ENCODE results near the gene UBE2I.

UBE2I gene

DNA sequence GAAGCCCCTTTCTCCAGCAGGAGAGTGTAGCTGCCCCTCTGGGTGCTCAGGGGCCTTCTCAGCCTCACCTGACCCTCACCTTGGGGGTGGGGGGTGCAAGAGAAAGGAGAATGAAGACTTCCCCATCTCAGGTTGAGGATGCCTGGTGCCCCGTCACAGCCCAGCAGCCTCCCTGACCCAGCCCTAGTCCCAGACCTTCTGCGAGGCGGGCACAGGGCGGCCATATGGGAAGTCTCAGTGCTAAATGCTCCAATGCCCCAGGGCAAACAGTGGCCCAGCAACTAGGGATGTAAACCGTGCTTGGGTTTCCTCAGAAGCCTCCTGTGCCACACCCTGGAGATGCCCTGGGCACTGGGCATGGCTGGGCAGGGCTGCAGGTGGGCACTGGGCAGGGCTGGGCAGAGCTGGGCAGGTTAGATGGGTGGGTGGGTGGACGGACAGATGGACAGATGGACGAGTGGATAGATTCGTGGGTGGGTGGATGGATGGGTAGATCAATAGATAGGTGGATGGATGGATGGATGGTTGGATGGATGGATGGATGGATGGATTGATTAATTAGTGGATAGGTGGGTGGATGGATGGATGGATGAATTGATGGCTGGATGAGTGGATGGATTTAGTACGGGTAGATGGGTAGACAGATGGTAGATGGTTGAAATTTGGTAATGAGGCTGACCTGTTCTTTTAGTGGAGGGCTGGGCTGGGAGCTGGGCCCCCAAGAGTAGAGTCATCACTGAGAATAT, 36.8 kb upstream of the UBE2I start:
- Mint-ChIP-seq H3K9me3 (ENCODE audit: low read depth) (no peaks in the 10 kb centered on the region), H3K27me3 (peaks cover 3% of the 10 kb centered on the region), H3K4me1 (ENCODE audit: low read depth) (peaks cover 6% of the 10 kb centered on the region), H3K36me3 (no peaks in the 10 kb centered on the region), H3K4me3 (no peak overlapping the region), H3K27ac (no peak overlapping the region)

DNA sequence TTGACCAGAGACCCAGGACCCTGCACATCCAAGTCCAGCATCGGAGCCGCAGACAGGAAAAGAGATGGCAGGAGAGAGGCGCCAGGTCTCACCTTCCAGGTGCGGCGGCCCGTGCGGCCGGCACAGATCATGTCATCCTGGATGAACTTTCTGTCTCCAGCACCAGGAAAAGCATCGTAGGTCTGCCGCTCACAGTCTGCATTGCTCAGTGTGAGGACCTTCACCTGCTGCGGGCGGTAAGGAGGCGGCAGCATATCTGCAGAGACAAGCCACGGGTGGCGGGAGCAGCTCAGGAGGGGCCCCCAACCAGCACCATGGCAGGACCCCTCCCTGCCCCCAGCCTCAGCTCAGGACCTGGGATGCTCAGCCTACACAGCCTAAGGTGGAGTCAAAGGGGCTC, 35.6 kb upstream of the UBE2I start:
- H3K27ac Mint-ChIP-seq: no peak overlapping the region
- peaks cover 3% of the 10 kb centered on the region for H3K27me3 Mint-ChIP-seq

DNA sequence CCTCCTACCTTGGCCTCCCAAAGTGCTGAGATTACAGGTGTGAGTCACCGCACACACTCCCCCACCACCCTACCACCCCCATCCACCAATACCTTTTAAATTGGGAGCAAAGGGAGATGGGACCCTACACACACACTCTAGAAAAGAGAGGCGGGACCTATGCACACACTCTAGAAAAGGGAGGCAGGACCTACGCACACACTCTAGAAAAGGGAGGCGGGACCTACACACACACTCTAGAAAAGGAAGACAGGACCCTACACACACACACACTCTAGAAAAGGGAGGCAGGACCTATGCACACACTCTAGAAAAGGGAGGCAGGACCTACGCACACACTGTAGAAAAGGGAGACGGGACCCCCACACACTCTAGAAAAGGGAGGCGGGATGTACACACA, 34.7 kb upstream of the UBE2I start:
- Mint-ChIP-seq H3K4me1 (ENCODE audit: low read depth) (peaks cover 6% of the 10 kb centered on the region), H3K27me3 (peaks cover 3% of the 10 kb centered on the region), H3K9me3 (ENCODE audit: low read depth) (no peaks in the 10 kb centered on the region), H3K27ac (no peak overlapping the region), H3K4me3 (no peak overlapping the region), H3K36me3 (no peaks in the 10 kb centered on the region)

More for the DNA sequence above, 35.6 kb upstream of the UBE2I start:
- Mint-ChIP-seq H3K4me3 (no peak overlapping the region), H3K4me1 (ENCODE audit: low read depth) (peaks cover 6% of the 10 kb centered on the region), H3K9me3 (ENCODE audit: low read depth) (no peaks in the 10 kb centered on the region), H3K36me3 (no peaks in the 10 kb centered on the region)

DNA sequence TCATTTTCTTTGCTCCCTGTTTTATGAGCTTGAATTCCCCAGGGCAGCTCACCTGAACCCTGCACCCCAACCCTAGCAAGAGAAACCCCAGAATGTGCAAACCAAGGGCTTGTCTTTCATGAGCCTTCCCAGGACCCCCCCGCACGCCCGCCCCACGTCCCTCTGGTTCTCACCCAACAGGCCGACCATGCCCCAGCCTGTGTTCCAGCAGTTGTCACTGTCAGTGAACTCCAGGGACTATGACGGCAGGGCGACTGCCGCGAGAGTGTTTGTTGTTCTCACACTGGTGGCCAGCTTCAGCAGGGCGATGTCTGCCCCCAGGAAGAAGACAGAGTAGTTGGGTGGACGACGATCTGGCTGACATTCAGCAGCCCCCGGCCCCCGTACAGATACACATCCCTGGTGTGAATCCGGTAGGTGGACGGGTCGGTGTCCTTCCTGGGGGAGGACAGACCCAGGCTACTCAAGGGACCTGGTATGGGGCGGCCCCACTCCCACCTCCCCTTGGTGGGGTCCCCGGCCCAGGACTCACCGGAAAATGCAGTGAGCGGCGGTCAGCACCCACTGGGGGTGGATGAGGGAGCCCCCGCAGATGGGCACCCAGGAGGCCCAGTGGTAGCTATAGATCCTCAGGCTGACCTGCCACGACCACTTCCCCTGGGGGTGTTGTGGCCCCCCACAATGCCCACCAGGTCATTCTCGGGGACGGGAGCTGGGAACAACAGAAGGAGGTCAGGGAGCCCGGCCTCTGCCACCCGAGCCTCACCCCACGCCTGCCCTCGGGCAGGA, 33.5 kb upstream of the UBE2I start:
- H3K4me1 Mint-ChIP-seq (ENCODE audit: low read depth): peaks cover 6% of the 10 kb centered on the region
- peaks cover 3% of the 10 kb centered on the region for H3K27me3 Mint-ChIP-seq
- no peaks in the 10 kb centered on the region for H3K9me3 Mint-ChIP-seq (ENCODE audit: low read depth)
- H3K27ac Mint-ChIP-seq: no peak overlapping the region
- H3K4me3 Mint-ChIP-seq: no peak overlapping the region
- H3K36me3 Mint-ChIP-seq: no peaks in the 10 kb centered on the region

DNA sequence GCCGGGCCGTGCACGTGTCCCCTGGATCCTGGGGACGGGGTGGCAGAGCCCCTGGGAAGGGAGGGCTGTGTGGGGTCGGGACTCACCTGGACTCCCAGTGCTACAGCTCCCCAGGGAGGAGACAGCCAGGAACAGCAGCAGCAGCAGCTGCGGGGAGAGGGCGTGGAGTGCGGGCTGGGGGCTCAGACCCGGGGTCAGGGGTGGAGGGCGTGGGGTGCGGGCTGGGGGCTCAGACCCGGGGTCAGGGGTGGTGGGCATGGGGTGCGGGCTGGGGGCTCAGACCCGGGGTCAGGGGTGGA, 32.9 kb upstream of the UBE2I start:
- H3K4me3 Mint-ChIP-seq: no peak overlapping the region
- no peaks in the 10 kb centered on the region for H3K9me3 Mint-ChIP-seq (ENCODE audit: low read depth)
- H3K27ac Mint-ChIP-seq: no peak overlapping the region
- H3K4me1 Mint-ChIP-seq (ENCODE audit: low read depth): peaks cover 3% of the 10 kb centered on the region
- H3K36me3 Mint-ChIP-seq: no peaks in the 10 kb centered on the region
- peaks cover 3% of the 10 kb centered on the region for H3K27me3 Mint-ChIP-seq

DNA sequence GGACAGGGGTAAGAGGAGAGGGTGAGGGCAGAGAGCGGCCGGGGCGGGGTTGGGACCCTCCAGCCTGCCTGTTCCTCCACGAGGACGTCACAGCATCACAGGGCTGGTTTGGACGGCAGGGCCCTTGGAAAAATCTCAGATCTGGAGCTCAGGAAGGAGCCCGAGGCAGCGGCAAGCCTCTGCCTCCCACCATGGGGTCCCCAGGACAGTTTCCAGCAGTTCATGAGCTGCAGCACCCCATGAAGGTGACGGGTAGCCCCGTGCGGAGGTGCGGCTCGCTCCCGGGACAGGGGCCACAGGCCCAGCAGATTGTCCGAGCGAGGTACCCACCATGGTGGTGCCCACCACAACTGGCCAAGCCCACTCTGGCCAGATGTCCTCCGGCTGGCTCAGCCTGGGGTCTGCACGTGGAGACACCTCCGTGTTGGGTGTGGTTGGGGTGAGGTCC, 32.3 kb upstream of the UBE2I start:
- H3K4me3 Mint-ChIP-seq: no peak overlapping the region
- peaks cover 3% of the 10 kb centered on the region for H3K4me1 Mint-ChIP-seq (ENCODE audit: low read depth)
- no peak overlapping the region for H3K27ac Mint-ChIP-seq
- H3K9me3 Mint-ChIP-seq (ENCODE audit: low read depth): no peaks in the 10 kb centered on the region
- H3K36me3 Mint-ChIP-seq: no peaks in the 10 kb centered on the region
- peaks cover 3% of the 10 kb centered on the region for H3K27me3 Mint-ChIP-seq

DNA sequence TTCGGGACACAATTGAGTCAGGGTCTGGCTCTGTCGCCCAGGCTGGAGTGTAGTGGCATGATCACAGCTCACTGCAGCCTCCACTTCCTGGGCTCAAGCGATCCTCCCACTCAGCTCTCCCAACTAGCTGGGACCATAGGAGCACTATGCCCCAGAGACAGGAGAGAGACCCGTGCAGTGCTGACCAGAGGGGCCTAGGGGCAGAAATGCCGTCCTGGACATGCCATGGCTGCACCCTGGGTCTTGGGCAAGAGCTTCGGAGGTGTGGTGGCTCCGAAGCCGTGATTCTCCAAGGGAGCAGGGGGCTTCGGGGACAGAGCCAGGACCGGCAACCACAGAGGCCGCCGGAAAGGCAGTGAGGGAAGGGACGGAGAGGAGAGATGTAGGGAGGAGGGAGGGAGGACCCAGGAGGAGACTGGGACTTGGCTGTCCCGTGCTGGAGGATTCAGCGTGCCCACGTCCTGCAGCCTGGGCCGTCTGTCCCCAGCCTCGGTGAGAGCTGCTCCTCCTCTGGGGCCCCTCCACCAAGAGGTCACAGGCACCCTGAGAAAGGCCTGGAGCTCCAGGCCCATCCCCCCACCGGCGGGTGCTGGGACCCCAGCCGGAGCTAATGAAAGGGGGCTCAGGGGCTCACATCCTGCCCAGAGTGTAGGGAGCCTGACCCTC, 31.7 kb upstream of the UBE2I start:
- Mint-ChIP-seq H3K4me1 (ENCODE audit: low read depth) (peaks cover 2% of the 10 kb centered on the region), H3K27ac (no peak overlapping the region), H3K27me3 (peaks cover 3% of the 10 kb centered on the region), H3K36me3 (no peaks in the 10 kb centered on the region), H3K4me3 (no peak overlapping the region), H3K9me3 (ENCODE audit: low read depth) (no peaks in the 10 kb centered on the region)

DNA sequence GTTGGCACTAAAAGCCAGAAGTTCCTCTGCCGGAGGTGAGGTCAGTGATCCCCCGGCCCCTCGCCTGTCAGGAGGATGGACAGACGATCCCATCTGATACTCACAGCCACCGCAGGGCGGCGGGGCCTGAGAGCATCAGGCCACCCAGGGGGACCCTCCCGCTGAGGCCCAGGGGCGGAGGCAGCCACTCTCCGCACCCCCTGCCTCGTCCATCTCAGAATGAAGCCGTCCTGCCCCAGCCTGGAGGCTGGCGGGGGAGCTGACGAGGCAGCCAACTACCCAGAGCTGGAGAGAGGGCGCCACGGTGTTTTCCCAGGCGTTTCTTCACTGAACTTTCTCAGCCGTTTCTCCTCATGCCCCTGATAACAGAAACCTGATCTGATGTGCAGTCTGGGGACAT, 31.0 kb upstream of the UBE2I start:
- H3K4me3 Mint-ChIP-seq: no peak overlapping the region
- H3K9me3 Mint-ChIP-seq (ENCODE audit: low read depth): no peaks in the 10 kb centered on the region
- H3K27me3 Mint-ChIP-seq: no peaks in the 10 kb centered on the region
- no peak overlapping the region for H3K27ac Mint-ChIP-seq
- no peaks in the 10 kb centered on the region for H3K36me3 Mint-ChIP-seq
- H3K4me1 Mint-ChIP-seq (ENCODE audit: low read depth): no peaks in the 10 kb centered on the region

DNA sequence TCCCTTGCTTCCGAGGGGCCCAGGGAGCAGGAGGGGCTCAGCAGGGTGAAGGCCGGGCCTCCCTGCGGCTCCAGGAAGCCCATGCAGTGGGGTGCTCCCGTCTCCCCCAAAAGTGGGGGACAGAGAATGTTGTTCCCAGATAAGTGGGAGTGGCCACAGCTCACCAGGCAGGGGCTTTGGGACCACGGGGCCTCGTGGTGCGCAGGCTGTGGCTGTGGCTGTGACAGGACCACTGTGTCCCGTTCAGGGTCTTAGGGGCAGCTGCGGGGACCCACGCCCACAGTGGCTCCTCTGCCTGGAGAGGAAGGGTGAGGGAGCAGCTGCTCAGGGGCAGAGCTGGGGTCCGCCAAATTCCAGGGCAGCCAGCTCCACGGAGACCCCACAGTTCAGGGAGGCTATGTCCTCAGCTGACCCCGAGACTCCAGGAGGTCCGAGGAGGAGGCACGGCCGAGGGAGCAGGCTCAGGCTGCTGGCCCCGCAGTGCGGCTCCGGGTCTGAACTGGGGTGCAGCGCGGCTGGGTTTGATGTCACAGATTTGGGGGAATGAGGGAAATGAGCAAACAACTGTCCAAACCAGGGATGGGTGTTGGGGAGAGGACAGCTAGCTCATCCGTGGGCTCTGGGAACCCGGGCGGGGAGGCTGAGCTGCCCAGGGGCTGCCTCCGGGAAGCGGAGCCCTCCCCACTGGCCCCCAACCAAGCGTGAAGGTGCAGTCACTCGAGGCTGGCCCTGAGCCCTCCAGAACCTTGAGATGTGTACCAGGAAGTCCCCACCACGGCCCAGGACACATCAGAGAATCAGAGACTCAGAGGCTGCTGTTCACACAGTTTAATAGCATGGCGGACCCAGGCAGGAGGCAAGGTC, 30.1 kb upstream of the UBE2I start:
- no peak overlapping the region for H3K4me3 Mint-ChIP-seq
- H3K4me1 Mint-ChIP-seq (ENCODE audit: low read depth): no peaks in the 10 kb centered on the region
- no peaks in the 10 kb centered on the region for H3K27me3 Mint-ChIP-seq
- H3K9me3 Mint-ChIP-seq (ENCODE audit: low read depth): no peaks in the 10 kb centered on the region
- H3K36me3 Mint-ChIP-seq: no peaks in the 10 kb centered on the region
- no peak overlapping the region for H3K27ac Mint-ChIP-seq

DNA sequence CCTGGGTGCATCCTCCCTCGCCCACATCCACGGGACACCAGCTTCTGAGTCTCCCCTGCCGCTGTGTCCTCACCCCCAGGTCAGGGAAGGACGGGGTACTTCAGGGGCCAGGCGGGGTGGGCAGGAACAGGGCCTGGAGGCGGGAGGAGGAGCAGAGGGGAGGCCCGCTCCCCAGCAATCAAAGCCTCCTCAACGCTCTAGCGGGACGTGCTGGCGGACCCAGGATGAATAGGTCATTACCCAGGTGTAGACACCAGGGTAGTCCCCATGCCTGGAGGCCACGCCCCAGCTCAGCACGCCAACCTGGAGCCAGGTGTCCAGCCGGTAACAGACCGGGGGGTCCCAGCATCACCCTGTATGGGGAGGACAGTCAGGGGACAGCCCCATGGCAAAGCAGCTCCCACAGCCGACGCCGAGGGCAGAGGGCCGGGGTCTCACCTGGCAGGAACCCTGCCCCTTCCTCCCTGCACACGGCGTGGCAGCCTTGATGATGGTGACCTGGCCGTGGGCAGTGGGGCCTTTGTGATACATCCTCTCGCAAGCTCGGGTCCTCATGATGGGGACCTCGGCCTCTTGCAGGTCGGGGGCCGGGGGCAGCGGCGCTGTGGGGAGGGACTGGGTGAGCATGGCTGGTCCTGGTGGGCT, 29.4 kb upstream of the UBE2I start:
- Mint-ChIP-seq H3K4me1 (ENCODE audit: low read depth) (no peaks in the 10 kb centered on the region), H3K27me3 (no peaks in the 10 kb centered on the region), H3K9me3 (ENCODE audit: low read depth) (no peaks in the 10 kb centered on the region), H3K4me3 (no peak overlapping the region), H3K36me3 (no peaks in the 10 kb centered on the region), H3K27ac (no peak overlapping the region)

DNA sequence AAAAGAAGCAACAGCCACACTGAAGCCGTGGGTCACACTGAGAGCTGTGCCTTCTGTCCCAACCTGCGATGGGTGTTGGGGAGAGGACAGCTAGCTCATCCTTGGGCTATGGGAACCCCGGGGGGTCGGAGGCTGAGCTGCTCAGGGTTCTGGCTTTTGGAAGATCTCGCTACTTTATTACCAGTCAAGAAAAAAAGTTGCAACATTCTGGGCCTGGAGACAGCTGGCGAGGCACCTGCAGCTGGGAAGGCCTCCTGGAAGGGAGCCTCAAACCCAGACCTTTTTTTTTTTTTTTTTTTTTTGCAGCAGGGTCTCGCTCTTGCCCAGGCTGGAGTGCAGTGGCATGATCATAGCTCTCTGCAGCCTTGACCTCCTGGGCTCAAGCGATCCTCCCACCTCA, 28.7 kb upstream of the UBE2I start:
- Mint-ChIP-seq H3K27me3 (no peaks in the 10 kb centered on the region), H3K9me3 (ENCODE audit: low read depth) (no peaks in the 10 kb centered on the region), H3K4me1 (ENCODE audit: low read depth) (no peaks in the 10 kb centered on the region), H3K27ac (no peak overlapping the region), H3K4me3 (no peak overlapping the region), H3K36me3 (no peaks in the 10 kb centered on the region)

DNA sequence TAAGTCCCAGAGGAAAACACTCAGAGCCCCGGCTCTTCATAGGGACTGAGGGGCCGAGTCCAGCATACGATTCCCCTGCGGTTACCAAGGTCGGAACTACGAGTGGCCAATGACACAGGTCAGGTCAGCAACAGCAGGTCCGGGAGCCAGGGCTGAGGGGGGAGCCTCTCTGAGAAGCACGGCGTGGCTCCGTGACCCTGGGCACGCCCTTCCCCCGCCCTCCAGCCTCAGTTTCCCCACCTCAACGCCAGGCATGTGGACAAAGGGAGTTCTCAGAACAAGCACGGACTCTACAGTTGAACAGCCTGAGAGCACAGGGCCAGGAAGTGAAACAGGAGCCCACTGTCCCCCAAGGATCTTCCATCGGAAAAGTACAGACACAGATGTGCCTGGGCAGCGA, 27.9 kb upstream of the UBE2I start:
- peak overlapping the region; percentile 16 for H3K27ac Mint-ChIP-seq
- no peak overlapping the region for H3K4me3 Mint-ChIP-seq
- no peaks in the 10 kb centered on the region for H3K27me3 Mint-ChIP-seq
- H3K36me3 Mint-ChIP-seq: no peaks in the 10 kb centered on the region
- H3K9me3 Mint-ChIP-seq (ENCODE audit: low read depth): no peaks in the 10 kb centered on the region
- no peaks in the 10 kb centered on the region for H3K4me1 Mint-ChIP-seq (ENCODE audit: low read depth)

DNA sequence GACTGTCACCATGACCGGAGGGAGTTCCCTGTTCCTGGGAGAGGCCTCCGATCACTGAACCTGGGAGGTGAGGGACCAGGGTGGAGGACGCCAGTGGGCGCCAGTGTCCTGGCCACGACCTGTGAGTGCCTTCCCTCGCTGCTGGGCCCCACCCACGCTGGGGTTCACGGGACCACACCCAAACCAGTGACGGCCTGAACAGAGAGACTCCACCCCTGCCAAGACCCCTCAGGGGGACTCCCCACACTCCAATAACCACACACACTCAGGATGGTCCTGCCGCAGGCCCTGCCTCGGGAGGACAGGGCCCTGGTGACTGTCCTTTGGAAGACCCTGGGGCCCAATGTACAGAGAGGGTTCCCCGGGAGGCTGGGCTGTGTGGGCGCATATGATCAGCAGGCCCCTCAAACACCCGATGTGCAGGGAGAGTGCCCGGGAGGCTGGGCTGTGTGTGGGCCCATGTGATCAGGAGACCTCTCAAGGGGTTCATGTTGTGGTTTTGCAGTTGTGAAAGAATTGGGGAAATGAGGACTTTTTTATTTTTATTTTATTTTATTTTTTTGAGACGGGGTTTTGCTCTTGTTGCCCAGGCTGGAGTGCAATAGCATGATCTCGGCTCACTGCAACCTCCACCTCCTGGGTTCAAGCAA, 27.0 kb upstream of the UBE2I start:
- H3K27ac Mint-ChIP-seq: no peak overlapping the region
- H3K9me3 Mint-ChIP-seq (ENCODE audit: low read depth): no peaks in the 10 kb centered on the region
- no peaks in the 10 kb centered on the region for H3K4me1 Mint-ChIP-seq (ENCODE audit: low read depth)
- no peaks in the 10 kb centered on the region for H3K27me3 Mint-ChIP-seq
- no peak overlapping the region for H3K4me3 Mint-ChIP-seq
- H3K36me3 Mint-ChIP-seq: no peaks in the 10 kb centered on the region

DNA sequence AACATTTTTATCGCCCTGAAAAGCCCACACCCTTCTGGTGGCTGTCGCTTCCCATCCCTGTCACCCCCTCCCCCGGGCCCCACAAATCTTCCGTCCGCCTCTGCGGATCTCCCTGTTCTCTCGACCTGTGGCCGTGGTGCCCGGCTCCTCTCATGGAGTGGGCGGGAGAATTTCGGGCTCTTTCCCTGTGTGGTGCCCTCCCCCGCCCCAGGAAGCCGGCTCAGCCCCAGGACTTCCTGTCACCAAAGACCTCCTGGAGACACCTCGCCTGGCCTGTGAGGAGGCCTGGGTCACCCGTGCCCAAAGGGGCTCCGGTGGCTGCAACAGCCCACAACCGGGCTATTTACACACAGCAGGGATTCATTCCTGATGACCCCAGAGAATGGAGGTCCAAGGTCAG, 26.1 kb upstream of the UBE2I start:
- no peak overlapping the region for H3K27ac Mint-ChIP-seq
- no peak overlapping the region for H3K4me3 Mint-ChIP-seq
- no peaks in the 10 kb centered on the region for H3K9me3 Mint-ChIP-seq (ENCODE audit: low read depth)
- peaks cover 3% of the 10 kb centered on the region for H3K27me3 Mint-ChIP-seq
- no peaks in the 10 kb centered on the region for H3K36me3 Mint-ChIP-seq
- peaks cover 2% of the 10 kb centered on the region for H3K4me1 Mint-ChIP-seq (ENCODE audit: low read depth)
